Measurements from ENCODE around the gene ZBTB7B.

Gene ZBTB7B

DNA sequence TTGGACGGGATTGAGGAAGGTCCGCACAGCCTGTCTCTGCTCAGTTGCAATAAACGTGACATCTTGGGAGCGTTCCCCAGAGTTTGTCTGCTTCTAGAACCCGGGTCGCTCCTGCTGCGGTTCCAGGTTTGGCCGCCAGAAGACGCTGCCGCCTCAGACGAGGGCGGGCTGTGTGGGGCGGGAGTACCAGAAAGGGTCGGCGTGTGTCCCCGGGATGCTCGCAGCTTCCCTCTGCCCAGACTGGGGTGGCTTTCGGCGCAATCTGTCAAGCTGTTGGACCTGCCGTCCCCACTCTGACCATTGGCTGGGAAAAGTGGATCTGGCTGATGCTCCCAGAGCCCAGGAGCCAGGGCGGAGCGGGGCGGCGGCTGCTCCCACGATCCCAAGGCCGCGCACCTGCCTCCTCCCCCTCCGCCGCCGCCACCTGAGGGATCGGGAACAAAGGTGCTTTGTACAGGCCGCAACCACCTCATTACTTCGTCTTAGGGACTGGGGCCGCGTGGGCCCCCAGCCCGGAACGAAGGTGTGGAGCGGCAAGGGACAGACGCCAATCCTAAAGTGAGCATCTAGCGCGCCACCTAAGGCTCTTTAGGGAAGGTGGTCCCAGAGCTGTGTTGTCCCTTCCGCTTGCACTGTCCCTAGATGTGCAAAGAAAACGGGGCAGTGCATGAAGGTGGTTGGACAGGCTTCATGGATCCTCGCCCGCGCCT lies 60.3 kb downstream of the ZBTB7B start:
- DNase-seq, result no peak

DNA sequence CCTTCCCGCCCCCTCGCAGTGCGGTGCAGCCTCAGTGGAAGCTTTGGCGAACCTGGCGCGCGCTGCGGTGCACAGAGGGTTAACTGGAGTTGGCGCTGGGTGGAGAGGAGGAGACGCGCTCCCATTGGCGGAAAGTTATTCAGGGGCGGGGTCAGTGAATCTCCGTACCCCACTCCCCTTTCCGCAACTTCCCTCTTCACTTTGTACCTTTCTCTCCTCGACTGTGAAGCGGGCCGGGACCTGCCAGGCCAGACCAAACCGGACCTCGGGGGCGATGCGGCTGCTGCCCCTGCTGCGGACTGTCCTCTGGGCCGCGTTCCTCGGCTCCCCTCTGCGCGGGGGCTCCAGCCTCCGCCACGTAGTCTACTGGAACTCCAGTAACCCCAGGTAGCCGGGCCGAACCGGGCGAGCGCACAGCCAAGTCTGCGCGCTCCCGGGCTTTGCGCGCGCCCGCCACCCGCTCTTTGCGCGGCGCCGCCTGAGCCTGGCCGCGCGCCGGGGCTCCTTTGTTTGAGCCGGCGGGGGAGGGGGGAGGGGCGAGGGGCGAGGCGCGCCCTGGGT lies 61.0 kb downstream of the ZBTB7B start, which contains the start of gene EFNA4:
TSS of gene EFNA4 (plus strand) at position 191 of the 561 bp plus-strand sequence. CDS start at position 275, 84 bp downstream.
- peak; percentile 52 for DNase-seq

DNA sequence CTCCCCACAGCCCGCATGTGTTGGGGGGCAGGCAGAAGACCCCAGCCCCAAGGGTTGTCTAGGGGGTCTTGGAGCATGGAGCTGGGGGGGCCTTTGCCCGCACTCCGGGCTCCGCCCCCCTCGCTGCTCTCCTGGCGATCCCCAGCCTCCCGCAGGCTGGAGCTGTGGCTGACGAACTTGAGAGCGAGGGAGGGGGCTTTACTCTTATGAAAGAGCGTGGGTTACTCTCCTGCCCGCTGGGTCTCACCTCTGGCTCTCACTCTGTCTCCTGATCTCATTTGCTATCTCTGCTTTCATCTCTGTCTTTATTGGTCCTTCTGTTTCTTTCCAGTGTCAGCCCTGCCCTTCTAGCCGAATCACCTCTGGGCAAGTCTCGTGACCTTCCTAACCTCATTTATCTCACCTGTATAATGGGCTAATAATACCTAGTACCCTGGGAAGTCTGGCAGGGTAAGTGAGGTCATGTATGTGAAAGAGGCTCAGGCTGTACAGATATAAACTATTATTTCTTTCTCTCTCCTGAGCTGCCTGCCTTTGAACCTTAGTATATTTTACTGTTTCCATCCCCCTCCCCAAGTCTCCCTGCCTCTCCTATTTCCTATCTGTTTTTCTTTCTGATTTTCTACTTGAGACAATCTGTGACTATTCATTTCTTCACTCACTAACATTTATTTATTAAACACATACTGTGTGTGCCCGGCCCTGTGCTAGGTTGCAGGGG lies 61.7 kb downstream of the ZBTB7B start:
- DNase-seq, result no peak

DNA sequence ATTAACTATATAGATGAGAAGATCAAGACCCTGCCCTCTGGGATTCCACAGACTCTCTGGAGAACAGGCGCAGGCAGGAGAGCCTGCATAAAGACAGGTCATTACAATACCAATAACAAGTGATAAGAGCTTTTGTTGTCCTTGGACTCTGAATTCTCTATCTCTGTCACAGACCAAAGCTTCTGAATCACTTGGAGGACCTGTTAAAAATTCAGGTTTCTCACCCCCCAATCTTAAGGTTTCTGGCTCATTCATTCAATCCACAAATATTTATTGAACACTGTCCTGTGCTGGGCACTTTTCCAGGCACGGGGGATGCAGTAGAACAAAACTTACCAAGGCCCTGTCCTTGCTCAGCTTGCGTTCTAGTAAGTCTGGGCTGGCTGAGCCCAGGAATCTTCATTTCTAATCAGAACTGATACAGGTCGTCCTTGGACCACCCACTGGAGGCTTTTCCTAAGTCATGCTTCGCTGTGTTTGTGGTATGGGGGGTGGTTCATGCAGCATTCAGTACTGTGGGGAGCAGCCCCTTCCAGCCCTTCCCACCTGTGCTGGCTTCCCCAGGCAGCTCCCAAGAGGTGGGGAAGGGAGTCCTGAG lies 62.3 kb downstream of the ZBTB7B start:
- DNase-seq, result no peak

DNA sequence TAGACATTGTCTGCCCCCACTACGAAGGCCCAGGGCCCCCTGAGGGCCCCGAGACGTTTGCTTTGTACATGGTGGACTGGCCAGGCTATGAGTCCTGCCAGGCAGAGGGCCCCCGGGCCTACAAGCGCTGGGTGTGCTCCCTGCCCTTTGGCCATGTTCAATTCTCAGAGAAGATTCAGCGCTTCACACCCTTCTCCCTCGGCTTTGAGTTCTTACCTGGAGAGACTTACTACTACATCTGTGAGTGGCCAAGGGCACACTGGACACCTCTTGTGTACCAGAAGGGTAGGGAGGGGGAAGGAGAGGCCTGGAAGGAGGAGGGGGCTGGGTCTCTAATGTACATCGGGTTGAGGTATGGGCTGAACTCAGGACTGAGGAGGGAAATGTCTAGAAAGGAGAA lies 64.2 kb downstream of the ZBTB7B start:
- no peak for DNase-seq
